Lower leg skin (tissue), 3 donors: ENCODE measurements around the gene SLC9A9.

Experiments used
- CTCF ChIP-seq, 3 donors: fragments of 450-650 bp; IDR thresholded peaks; one replicate each; pipeline ENCODE4 v1.5.1; 2016; ENCODE audit warnings: antibody characterized with exemption in 3 of 3, mild to moderate bottlenecking in 3 of 3, moderate library complexity in 2 of 3
- POLR2A ChIP-seq, 2 donors: fragments of 450-650 bp; IDR thresholded peaks; one replicate each; pipeline ENCODE4 v1.6.1; 2016 to 2017; ENCODE audit warnings: antibody characterized with exemption in 2 of 2, mild to moderate bottlenecking in 1 of 2, moderate library complexity in 1 of 2

DNA sequence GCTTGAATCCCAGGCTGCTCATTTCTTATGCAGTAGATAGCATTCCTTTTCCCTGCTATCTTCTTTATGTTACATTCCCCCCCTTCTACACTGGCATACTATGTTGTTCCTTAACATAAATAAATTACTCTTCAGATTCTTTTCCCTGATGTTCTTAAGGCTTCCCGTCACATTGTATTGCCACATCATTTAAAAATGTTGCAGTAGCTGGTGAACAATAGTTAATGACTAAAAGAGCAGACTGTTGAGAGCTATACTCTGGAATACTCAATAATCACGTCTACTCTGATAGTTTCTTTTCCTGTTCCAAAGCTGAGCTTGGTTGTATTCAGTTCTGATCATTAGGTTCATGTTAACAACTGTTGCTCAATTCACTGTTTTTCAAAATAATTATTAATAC is 508.8 kb downstream of the SLC9A9 start:
- TF ChIP-seq CTCF (IDR thresholded peaks at IDR 0.05) (no peak), POLR2A (IDR thresholded peaks at IDR 0.05) (no peak)
